Measurements from ENCODE around the gene KRT20. TPM values are rescaled to one million over a fixed set of nuclear protein-coding genes. Genes with fewer than 3 reads are reported as not detected.

The KRT20 gene
- total RNA-seq, 1 donor from 2014 or later = not detected

DNA sequence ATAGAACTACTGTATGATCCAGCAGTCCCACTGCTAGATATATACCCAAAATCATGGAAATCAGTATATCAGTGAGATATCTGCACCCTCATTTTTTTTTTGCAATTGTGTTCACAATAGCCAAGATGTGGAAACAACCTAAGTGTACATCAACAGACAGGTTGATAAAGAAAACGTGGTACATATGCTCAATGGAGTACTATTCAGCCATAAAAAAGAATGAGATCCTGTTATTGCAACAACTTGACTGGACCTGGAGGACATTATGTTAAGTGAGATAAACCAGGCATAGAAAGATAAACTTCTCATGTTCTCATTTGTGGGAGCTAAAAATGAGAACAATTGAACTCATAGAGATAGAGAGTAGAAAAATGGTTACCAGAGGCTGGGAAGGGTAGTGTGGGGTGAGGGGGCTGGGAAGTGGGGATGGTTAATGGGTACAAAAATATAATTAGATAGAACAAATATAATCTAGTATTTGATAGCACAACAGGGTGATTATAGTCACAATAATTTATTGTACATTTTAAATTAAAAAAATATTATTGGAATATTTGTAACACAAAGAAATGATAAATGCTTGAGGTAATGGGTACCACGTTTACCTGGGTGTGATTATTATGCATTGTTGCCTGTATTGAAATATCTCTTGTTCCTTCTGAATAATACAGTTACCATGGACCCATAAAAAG, 54.8 kb downstream of the KRT20 start:
- H3K4me3 ChIP-seq = no peak overlapping the region
- no peak for TF ChIP-seq CTCF (IDR thresholded peaks at IDR 0.05)
- no peaks in the 10 kb centered on the region for H3K27me3 ChIP-seq
- no peak overlapping the region for H3K27ac ChIP-seq
- H3K9me3 ChIP-seq = no peaks in the 10 kb centered on the region
- intact Hi-C loops (cut with DNase I) = no loop called here
- DNase-seq (ENCODE audit: low spot score in 2 of 2) = no peak
- H3K36me3 ChIP-seq = peaks cover 4 to 11% of the 10 kb centered on the region in 2 donors
- peaks cover 16 to 32% of the 10 kb centered on the region in 2 donors for H3K4me1 ChIP-seq

- no peaks in the 10 kb centered on the region for H3K27me3 ChIP-seq
- TF ChIP-seq CTCF (IDR thresholded peaks at IDR 0.05) = no peak
- H3K4me3 ChIP-seq = peak overlapping the region in 1 of 2 donors; percentile 41
- peaks cover 16 to 32% of the 10 kb centered on the region in 2 donors for H3K4me1 ChIP-seq
- H3K36me3 ChIP-seq = no peaks in the 10 kb centered on the region
- peak overlapping the region; percentile 86 to 89 for H3K27ac ChIP-seq
- intact Hi-C loops (cut with DNase I) = loop anchor here (1.0 to 10.0 kb wide), 2 partner anchors 8 to 184 kb away; partner anchors contain the start of gene SMARCE1
- H3K9me3 ChIP-seq = no peaks in the 10 kb centered on the region
- no peak for DNase-seq (ENCODE audit: low spot score in 2 of 2)
Measured at GRCh38 chr17:40828454-40829044, 56.5 kb downstream of the KRT20 start.

GRCh38 chr17:40827746-40828453, 57.1 kb downstream of the KRT20 start:
- no peak for TF ChIP-seq CTCF (IDR thresholded peaks at IDR 0.05)
- Histone ChIP-seq H3K27me3 (no peaks in the 10 kb centered on the region), H3K4me1 (peaks cover 16 to 32% of the 10 kb centered on the region in 2 donors), H3K4me3 (peak overlapping the region in 1 of 2 donors; percentile 41), H3K9me3 (no peaks in the 10 kb centered on the region), H3K36me3 (no peaks in the 10 kb centered on the region), H3K27ac (peak overlapping the region; percentile 86 to 89)
- intact Hi-C loops (cut with DNase I) = loop anchor here (1.0 to 10.0 kb wide), 2 partner anchors 8 to 183 kb away; partner anchors contain the start of gene SMARCE1
- DNase-seq (ENCODE audit: low spot score in 2 of 2) = peak; percentile 8 to 67

Other genes starting within 250 kb of the KRT20 start
- gene SMARCE1, start 237.4 kb downstream of the KRT20 start, total RNA-seq = 147 TPM
- gene KRT222, start 220.1 kb downstream of the KRT20 start, total RNA-seq = 3.4 TPM
- not detected for gene KRT24, start 181.5 kb downstream of the KRT20 start, total RNA-seq
- not detected for gene KRT25, start 129.9 kb downstream of the KRT20 start, total RNA-seq
- not detected for gene KRT26, start 113.0 kb downstream of the KRT20 start, total RNA-seq
- not detected for gene KRT27, start 102.7 kb downstream of the KRT20 start, total RNA-seq
- gene KRT28, start 85.3 kb downstream of the KRT20 start, total RNA-seq = not detected
- 0.85 TPM for gene KRT10, start 62.6 kb downstream of the KRT20 start, total RNA-seq
- not detected for gene KRT12, start 18.0 kb downstream of the KRT20 start, total RNA-seq
- gene KRT23, start 52.4 kb upstream of the KRT20 start, total RNA-seq = not detected
- not detected for gene KRT39, start 81.7 kb upstream of the KRT20 start, total RNA-seq
- not detected for gene KRT40, start 99.1 kb upstream of the KRT20 start, total RNA-seq
- gene KRTAP3-3, start 108.9 kb upstream of the KRT20 start, total RNA-seq = not detected
- gene KRTAP3-2, start 114.7 kb upstream of the KRT20 start, total RNA-seq = not detected
- gene KRTAP3-1, start 123.9 kb upstream of the KRT20 start, total RNA-seq = not detected
- not detected for gene KRTAP1-5, start 142.0 kb upstream of the KRT20 start, total RNA-seq
- gene KRTAP1-4, start 145.0 kb upstream of the KRT20 start, total RNA-seq = not detected
- gene KRTAP1-3, start 149.6 kb upstream of the KRT20 start, total RNA-seq = not detected
- gene KRTAP1-1, start 156.2 kb upstream of the KRT20 start, total RNA-seq = not detected
- gene KRTAP2-1, start 162.1 kb upstream of the KRT20 start, total RNA-seq = not detected
- not detected for gene KRTAP2-2, start 170.0 kb upstream of the KRT20 start, total RNA-seq
- gene KRTAP2-3, start 174.9 kb upstream of the KRT20 start, total RNA-seq = not detected
- gene KRTAP2-4, start 180.6 kb upstream of the KRT20 start, total RNA-seq = not detected
- gene KRTAP4-7, start 198.9 kb upstream of the KRT20 start, total RNA-seq = not detected
- gene KRTAP4-8, start 212.9 kb upstream of the KRT20 start, total RNA-seq = not detected
- gene KRTAP4-16, start 217.0 kb upstream of the KRT20 start, total RNA-seq = not detected
- gene KRTAP4-9, start 220.1 kb upstream of the KRT20 start, total RNA-seq = not detected
- gene KRTAP4-11, start 233.1 kb upstream of the KRT20 start, total RNA-seq = not detected
- not detected for gene KRTAP4-12, start 238.9 kb upstream of the KRT20 start, total RNA-seq

Data from ascending aorta (tissue), 2 donors.